Tibial artery (tissue), 4 donors: ENCODE measurements around the gene ZNF841.
"Not testable (repeated sequence)": the region's sequence is repeated elsewhere in the genome, so short reads cannot be mapped to it uniquely, and the experiment has no call there.

Source experiments
- DNase-seq, 2 donors: peaks; one replicate each; pipeline ENCODE4 v3.0.0-alpha.2; 2019
- H3K27ac ChIP-seq, 2 donors: fragments of 200-600 bp; sonication (generic) in 1 of 2; 1 replicate in 1 of 2; 2 replicates in 1 of 2; pipeline ENCODE4 v1.5.1; 2018 to 2019; ENCODE audit warnings: mild to moderate bottlenecking in 1 of 2
- H3K27me3 ChIP-seq, 2 donors: fragments of 200-600 bp; sonication (generic) in 1 of 2; one replicate each; pipeline versions ENCODE4 v1.5.1 to v1.6.0; 2016 to 2019
- H3K36me3 ChIP-seq, 3 donors: fragments of 200-600 bp; sonication (generic) in 2 of 3; one replicate each; pipeline ENCODE4 v1.5.1; 2016 to 2019; ENCODE audit warnings: mild to moderate bottlenecking in 2 of 3
- H3K4me1 ChIP-seq, 4 donors: fragments of 200-600 bp; sonication (generic) in 2 of 4; 1 replicate in 3 of 4; 2 replicates in 1 of 4; pipeline ENCODE4 v1.5.1; 2016 to 2019
- H3K4me3 ChIP-seq, 2 donors: fragments of 200-600 bp; sonication (generic) in 1 of 2; 1 replicate in 1 of 2; 2 replicates in 1 of 2; pipeline ENCODE4 v1.5.1; 2018 to 2019; ENCODE audit warnings: mild to moderate bottlenecking in 2 of 2
- H3K9me3 ChIP-seq, 3 donors: fragments of 200-600 bp; sonication (generic) in 1 of 3; one replicate each; pipeline ENCODE4 v1.5.1; 2016 to 2019
- intact Hi-C: fragments of 100-400 bp; cut with DNase I; formaldehyde crosslinking; loops from one replicate; pipeline ENCODE4 v1.15.0; 2023; ENCODE audit warnings: low total_unique reads
- TF ChIP-seq, protein P1 (sequence below), 2 experiments: fragments of 200-600 bp in 1 of 2; fragments of 450-650 bp in 1 of 2; IDR thresholded peaks; one replicate each; pipeline ENCODE4 v1.5.1; 2017 to 2019; ENCODE audit warnings: antibody characterized with exemption in 2 of 2, mild to moderate bottlenecking in 1 of 2, moderate library complexity in 1 of 2

The ZNF841 gene

GRCh38 chr19:52065399-52065798 lies 30.2 kb downstream of the ZNF841 start:
- no peak for DNase-seq
- Histone ChIP-seq H3K4me1 (no peaks in the 10 kb centered on the region), H3K9me3 (peaks cover 13 to 100% (median 87%) of the 10 kb centered on the region in 3 donors), H3K4me3 (no peak overlapping the region), H3K27me3 (no peaks in the 10 kb centered on the region), H3K27ac (no peak overlapping the region), H3K36me3 (peaks cover 97% of the 10 kb centered on the region in 3 donors)
- intact Hi-C loops: no loop called here
- TF ChIP-seq, protein P1, sequence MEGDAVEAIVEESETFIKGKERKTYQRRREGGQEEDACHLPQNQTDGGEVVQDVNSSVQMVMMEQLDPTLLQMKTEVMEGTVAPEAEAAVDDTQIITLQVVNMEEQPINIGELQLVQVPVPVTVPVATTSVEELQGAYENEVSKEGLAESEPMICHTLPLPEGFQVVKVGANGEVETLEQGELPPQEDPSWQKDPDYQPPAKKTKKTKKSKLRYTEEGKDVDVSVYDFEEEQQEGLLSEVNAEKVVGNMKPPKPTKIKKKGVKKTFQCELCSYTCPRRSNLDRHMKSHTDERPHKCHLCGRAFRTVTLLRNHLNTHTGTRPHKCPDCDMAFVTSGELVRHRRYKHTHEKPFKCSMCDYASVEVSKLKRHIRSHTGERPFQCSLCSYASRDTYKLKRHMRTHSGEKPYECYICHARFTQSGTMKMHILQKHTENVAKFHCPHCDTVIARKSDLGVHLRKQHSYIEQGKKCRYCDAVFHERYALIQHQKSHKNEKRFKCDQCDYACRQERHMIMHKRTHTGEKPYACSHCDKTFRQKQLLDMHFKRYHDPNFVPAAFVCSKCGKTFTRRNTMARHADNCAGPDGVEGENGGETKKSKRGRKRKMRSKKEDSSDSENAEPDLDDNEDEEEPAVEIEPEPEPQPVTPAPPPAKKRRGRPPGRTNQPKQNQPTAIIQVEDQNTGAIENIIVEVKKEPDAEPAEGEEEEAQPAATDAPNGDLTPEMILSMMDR (IDR thresholded peaks at IDR 0.05): no peak

DNA sequence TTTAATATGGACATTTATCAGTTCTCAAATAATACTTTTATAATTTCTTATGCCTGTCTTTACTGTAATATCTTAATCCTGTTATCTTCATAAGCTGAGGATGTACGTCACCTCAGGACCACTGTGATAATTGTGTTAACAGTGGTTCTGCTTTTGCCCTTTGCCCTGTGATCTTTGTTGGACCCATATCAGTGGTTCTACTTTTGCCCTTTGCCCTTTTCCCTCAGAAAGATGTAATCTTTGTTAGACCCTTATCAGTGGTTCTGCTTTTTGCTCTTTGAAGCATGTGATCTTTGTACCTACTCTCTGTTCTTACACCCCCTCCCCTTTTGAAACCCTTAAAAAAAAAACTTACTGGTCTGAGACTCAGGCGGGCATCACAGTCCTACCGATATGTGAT lies 39.1 kb downstream of the ZNF841 start:
- H3K4me3 ChIP-seq: not testable (repeated sequence)

GRCh38 chr19:52051736-52052135 lies 43.8 kb downstream of the ZNF841 start:
- H3K4me3 ChIP-seq, H3K27me3 ChIP-seq, H3K27ac ChIP-seq, intact Hi-C loops, DNase-seq, H3K36me3 ChIP-seq, H3K4me1 ChIP-seq: not testable (repeated sequence)
- peaks cover 0 to 46% (median 27%) of the 10 kb centered on the region in 3 donors for H3K9me3 ChIP-seq

More for the DNA sequence above, 39.1 kb downstream of the ZNF841 start:
- H3K27me3 ChIP-seq, H3K4me1 ChIP-seq, DNase-seq, H3K27ac ChIP-seq, intact Hi-C loops: not testable (repeated sequence)
- H3K36me3 ChIP-seq: peaks cover 21 to 41% (median 36%) of the 10 kb centered on the region in 3 donors
- peaks cover 8 to 89% (median 51%) of the 10 kb centered on the region in 3 donors for H3K9me3 ChIP-seq

GRCh38 chr19:52048555-52049501 lies 46.7 kb downstream of the ZNF841 start, which contains the start of gene ZNF432:
ZNF432 (minus strand) TSS chr19:52048838; CDS start chr19:52046868, 1,970 bp downstream.
- intact Hi-C loops: no loop called here
- Histone ChIP-seq H3K4me1 (peaks cover 0 to 8% (median 0%) of the 10 kb centered on the region in 4 donors), H3K4me3 (peak within 1 kb of the TSS; percentile 61 to 76), H3K36me3 (peaks cover 22 to 33% (median 30%) of the 10 kb centered on the region in 3 donors), H3K27ac (peak within 1 kb of the TSS; percentile 91 to 94), H3K27me3 (no peaks in the 10 kb centered on the region), H3K9me3 (peaks cover 0 to 38% (median 12%) of the 10 kb centered on the region in 3 donors)
- peak; percentile 94 to 98 for DNase-seq
- TF ChIP-seq, protein P1 (IDR thresholded peaks at IDR 0.05): no peak

DNA sequence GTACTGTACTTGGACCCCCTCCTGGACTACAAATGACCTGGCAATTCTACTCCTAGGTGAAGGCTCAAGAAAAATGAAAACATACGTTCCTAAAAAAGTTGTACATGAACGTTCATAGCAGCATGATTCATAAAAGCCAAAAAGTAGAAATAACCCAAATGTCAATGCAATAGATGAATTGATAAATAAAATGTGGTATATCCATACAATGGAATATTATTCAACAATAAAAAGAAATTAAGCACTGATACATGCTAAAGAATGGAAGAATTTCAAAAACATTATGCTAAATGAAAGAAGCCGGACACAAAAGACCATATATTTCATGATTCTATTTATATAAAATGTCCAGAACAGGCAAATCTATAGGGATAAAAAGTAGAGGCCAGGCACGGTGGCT lies 56.4 kb downstream of the ZNF841 start:
- no peak for DNase-seq
- intact Hi-C loops: no loop called here
- TF ChIP-seq, protein P1 (IDR thresholded peaks at IDR 0.05): no peak
- Histone ChIP-seq H3K36me3 (peaks cover 92 to 94% (median 93%) of the 10 kb centered on the region in 3 donors), H3K4me3 (no peak overlapping the region), H3K27ac (no peak overlapping the region), H3K27me3 (no peaks in the 10 kb centered on the region), H3K9me3 (peaks cover 8 to 91% (median 66%) of the 10 kb centered on the region in 3 donors), H3K4me1 (no peaks in the 10 kb centered on the region)

DNA sequence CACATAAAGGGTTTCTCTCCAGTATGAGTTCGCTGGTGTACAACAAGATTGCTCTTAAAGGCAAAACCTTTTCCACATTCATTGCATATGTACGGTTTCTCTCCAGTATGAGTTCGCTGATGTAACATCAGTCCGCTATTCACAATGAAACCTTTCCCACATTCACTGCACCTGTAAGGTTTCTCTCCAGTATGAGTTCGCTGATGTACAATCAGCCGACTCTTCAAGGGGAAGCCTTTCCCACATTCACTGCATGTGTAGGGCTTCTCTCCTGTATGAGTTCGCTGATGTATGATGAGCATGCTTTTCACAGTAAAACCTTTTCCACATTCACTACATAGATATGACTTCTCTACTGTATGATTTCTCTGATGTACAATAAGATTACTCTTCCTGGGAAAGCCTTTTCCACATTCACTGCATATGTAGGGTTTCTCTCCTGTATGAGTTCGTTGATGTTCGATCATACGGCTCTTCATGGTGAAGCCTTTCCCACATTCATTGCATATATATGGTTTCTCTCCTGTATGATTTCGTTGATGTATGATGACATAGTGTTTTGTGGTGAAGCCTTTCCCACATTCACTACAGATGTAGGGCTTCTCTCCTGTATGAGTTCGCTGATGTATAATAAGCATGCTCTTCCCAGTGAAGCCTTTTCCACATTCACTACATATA lies 61.4 kb downstream of the ZNF841 start:
- no peak overlapping the region for H3K4me3 ChIP-seq
- H3K9me3 ChIP-seq: peaks cover 16 to 94% (median 81%) of the 10 kb centered on the region in 3 donors
- no peak overlapping the region for H3K27ac ChIP-seq
- DNase-seq: no peak
- no peaks in the 10 kb centered on the region for H3K27me3 ChIP-seq
- intact Hi-C loops: no loop called here
- H3K36me3 ChIP-seq: peaks cover 71 to 81% (median 81%) of the 10 kb centered on the region in 3 donors
- TF ChIP-seq, protein P1 (IDR thresholded peaks at IDR 0.05): no peak
- H3K4me1 ChIP-seq: no peaks in the 10 kb centered on the region
